Measurements from ENCODE around the gene HUNK.

DNA sequence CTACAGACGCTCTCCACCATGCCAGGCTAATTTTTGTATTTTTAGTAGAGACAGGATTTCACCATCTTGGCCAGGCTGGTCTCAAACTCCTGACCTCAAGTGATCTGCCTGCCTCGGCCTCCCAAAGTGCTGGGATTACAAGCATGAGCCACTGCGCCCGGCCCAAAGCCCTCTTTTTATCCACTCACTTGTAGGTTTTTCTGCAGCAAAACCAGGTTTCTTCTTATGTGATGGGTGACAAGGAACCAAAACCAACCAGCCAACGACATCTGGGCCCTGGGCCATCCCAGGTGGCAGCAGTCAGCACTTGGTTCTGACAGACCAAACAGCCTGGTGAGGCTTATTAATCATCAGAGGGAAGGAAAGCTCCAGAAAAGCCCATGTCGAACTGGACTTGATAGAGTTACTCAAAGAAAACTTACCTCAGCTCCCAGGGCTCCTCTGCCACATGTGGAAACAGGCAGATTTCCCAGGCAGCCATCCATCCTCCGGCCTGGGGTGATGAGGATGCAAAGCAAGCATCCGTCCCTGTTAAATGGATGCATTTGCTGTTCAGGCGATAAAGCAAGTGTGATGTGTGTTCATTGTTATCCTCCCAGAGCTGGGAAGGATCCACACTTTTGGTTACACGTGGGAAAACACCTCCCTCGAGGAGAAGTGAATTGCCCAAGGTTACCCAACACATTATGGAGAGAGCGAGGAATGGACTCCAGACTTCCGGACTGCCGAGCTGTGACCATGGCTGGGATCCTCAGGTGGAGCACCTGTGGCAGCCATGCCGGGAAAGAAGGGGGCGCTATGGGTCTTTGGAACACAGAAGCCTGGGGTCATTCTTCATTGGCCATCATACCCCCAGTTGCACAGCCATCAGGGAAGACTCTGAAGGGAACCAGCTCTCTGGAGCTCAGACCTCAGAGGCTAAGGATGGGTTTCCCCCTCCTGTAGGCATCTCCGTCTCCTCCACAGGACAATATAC lies 118.8 kb downstream of the HUNK start:
- no peak for TF ChIP-seq POLR2AphosphoS5 (IDR thresholded peaks at IDR 0.05)
- TF ChIP-seq, protein P1, sequence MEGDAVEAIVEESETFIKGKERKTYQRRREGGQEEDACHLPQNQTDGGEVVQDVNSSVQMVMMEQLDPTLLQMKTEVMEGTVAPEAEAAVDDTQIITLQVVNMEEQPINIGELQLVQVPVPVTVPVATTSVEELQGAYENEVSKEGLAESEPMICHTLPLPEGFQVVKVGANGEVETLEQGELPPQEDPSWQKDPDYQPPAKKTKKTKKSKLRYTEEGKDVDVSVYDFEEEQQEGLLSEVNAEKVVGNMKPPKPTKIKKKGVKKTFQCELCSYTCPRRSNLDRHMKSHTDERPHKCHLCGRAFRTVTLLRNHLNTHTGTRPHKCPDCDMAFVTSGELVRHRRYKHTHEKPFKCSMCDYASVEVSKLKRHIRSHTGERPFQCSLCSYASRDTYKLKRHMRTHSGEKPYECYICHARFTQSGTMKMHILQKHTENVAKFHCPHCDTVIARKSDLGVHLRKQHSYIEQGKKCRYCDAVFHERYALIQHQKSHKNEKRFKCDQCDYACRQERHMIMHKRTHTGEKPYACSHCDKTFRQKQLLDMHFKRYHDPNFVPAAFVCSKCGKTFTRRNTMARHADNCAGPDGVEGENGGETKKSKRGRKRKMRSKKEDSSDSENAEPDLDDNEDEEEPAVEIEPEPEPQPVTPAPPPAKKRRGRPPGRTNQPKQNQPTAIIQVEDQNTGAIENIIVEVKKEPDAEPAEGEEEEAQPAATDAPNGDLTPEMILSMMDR (IDR thresholded peaks at IDR 0.05): no peak

Data from sigmoid colon (tissue), 4 donors.